ENCODE data around the gene FAM111B. TPM values are rescaled to one million over a fixed set of nuclear protein-coding genes. Genes with fewer than 3 reads are reported as not detected.
"Not testable (repeated sequence)": the region's sequence is repeated elsewhere in the genome, so short reads cannot be mapped to it uniquely, and the experiment has no call there.

Gene FAM111B
- total RNA-seq, 6 experiments from 2014 or later, result 6.1 to 16.7 (median 13.5) TPM

- Mint-ChIP-seq H3K27me3 (ENCODE audit: insufficient read depth) (peaks cover 8% of the 10 kb centered on the region), H3K27ac (no peak overlapping the region), H3K4me3 (no peak overlapping the region), H3K4me1 (ENCODE audit: low read depth) (no peaks in the 10 kb centered on the region), H3K36me3 (ENCODE audit: low read depth) (no peaks in the 10 kb centered on the region), H3K9me3 (no peaks in the 10 kb centered on the region)
- no peak for TF ChIP-seq CTCF (IDR thresholded peaks at IDR 0.05)
- DNase-seq, result no peak
Measured at GRCh38 chr11:59088162-59088561, 18.9 kb upstream of the FAM111B start.

GRCh38 chr11:59093576-59093975, 13.5 kb upstream of the FAM111B start:
- peaks cover 15% of the 10 kb centered on the region for H3K27me3 Mint-ChIP-seq (ENCODE audit: insufficient read depth)
- H3K9me3 Mint-ChIP-seq; H3K4me1 Mint-ChIP-seq (ENCODE audit: low read depth); H3K27ac Mint-ChIP-seq; DNase-seq; H3K4me3 Mint-ChIP-seq; H3K36me3 Mint-ChIP-seq (ENCODE audit: low read depth): not testable (repeated sequence)

GRCh38 chr11:59095225-59095624, 11.8 kb upstream of the FAM111B start:
- not testable (repeated sequence) for H3K4me3 Mint-ChIP-seq; DNase-seq; H3K9me3 Mint-ChIP-seq; H3K27ac Mint-ChIP-seq; H3K36me3 Mint-ChIP-seq (ENCODE audit: low read depth); H3K4me1 Mint-ChIP-seq (ENCODE audit: low read depth)
- peaks cover 15% of the 10 kb centered on the region for H3K27me3 Mint-ChIP-seq (ENCODE audit: insufficient read depth)

- H3K27ac Mint-ChIP-seq; H3K4me3 Mint-ChIP-seq; DNase-seq; H3K9me3 Mint-ChIP-seq; H3K36me3 Mint-ChIP-seq (ENCODE audit: low read depth); H3K4me1 Mint-ChIP-seq (ENCODE audit: low read depth): not testable (repeated sequence)
- peaks cover 19% of the 10 kb centered on the region for H3K27me3 Mint-ChIP-seq (ENCODE audit: insufficient read depth)
Measured at GRCh38 chr11:59095972-59096575, 11.0 kb upstream of the FAM111B start.

- Mint-ChIP-seq H3K4me1 (ENCODE audit: low read depth) (peaks cover 7% of the 10 kb centered on the region; the same call in 1 of the 2 replicates), H3K36me3 (ENCODE audit: low read depth) (no peaks in the 10 kb centered on the region), H3K27ac (no peak overlapping the region), H3K9me3 (no peaks in the 10 kb centered on the region), H3K27me3 (ENCODE audit: insufficient read depth) (peaks cover 19% of the 10 kb centered on the region), H3K4me3 (no peak overlapping the region)
- peak; percentile 83 for TF ChIP-seq CTCF (IDR thresholded peaks at IDR 0.05)
- DNase-seq, result peak; percentile 40
Measured at GRCh38 chr11:59097113-59097708, 9.8 kb upstream of the FAM111B start.

- peaks cover 19% of the 10 kb centered on the region for H3K27me3 Mint-ChIP-seq (ENCODE audit: insufficient read depth)
- H3K9me3 Mint-ChIP-seq; H3K27ac Mint-ChIP-seq; H3K4me3 Mint-ChIP-seq; H3K36me3 Mint-ChIP-seq (ENCODE audit: low read depth); DNase-seq: not testable (repeated sequence)
- peaks cover 11% of the 10 kb centered on the region; the same call in 1 of the 2 replicates for H3K4me1 Mint-ChIP-seq (ENCODE audit: low read depth)
Measured at GRCh38 chr11:59097938-59098337, 9.1 kb upstream of the FAM111B start.

GRCh38 chr11:59102259-59102765, 4.7 kb upstream of the FAM111B start:
- Mint-ChIP-seq H3K4me3 (peak overlapping the region; percentile 78), H3K4me1 (ENCODE audit: low read depth) (peaks cover 26% of the 10 kb centered on the region), H3K27me3 (ENCODE audit: insufficient read depth) (peaks cover 7% of the 10 kb centered on the region), H3K36me3 (ENCODE audit: low read depth) (no peaks in the 10 kb centered on the region), H3K9me3 (no peaks in the 10 kb centered on the region), H3K27ac (no peak overlapping the region)
- peak; percentile 41; the same call in 1 of the 2 replicates for TF ChIP-seq CTCF (IDR thresholded peaks at IDR 0.05)
- DNase-seq, result peak; percentile 13

GRCh38 chr11:59107721-59108120, 684 bp downstream of the FAM111B start:
- not testable (repeated sequence) for DNase-seq; H3K27ac Mint-ChIP-seq; H3K36me3 Mint-ChIP-seq (ENCODE audit: low read depth); H3K9me3 Mint-ChIP-seq; H3K27me3 Mint-ChIP-seq (ENCODE audit: insufficient read depth)
- Mint-ChIP-seq H3K4me1 (ENCODE audit: low read depth) (peaks cover 64% of the 10 kb centered on the region), H3K4me3 (peak overlapping the region; percentile 96)
